Measurements from ENCODE around the gene ROGDI.

- TF ChIP-seq EZH2 (optimal IDR thresholded peaks at IDR 0.05; ENCODE audit: low read depth, low read length) (no peak), CTCF (IDR thresholded peaks at IDR 0.05; ENCODE audit: low read length) (no peak), EZH2phosphoT487 (IDR thresholded peaks at IDR 0.05; ENCODE audit: low read length) (no peak)
These were observed 29.2 kb upstream of the ROGDI start for GRCh38 chr16:4831616-4832015.

Measured in MM.1S (cell line).